NCI-H146 treated with DMSO at 0.1 percent for 48 hours (cell line): ENCODE data around the gene KCNG3.

Experiments
- DNase-seq: peaks from one replicate; lab custom pipeline; 2025; ENCODE audit not compliant: unreplicated experiment; lab: John Stamatoyannopoulos, UW

The KCNG3 gene, protein sequence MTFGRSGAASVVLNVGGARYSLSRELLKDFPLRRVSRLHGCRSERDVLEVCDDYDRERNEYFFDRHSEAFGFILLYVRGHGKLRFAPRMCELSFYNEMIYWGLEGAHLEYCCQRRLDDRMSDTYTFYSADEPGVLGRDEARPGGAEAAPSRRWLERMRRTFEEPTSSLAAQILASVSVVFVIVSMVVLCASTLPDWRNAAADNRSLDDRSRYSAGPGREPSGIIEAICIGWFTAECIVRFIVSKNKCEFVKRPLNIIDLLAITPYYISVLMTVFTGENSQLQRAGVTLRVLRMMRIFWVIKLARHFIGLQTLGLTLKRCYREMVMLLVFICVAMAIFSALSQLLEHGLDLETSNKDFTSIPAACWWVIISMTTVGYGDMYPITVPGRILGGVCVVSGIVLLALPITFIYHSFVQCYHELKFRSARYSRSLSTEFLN

GRCh38 chr2:42493468-42494354, at the start of gene KCNG3:
Gene KCNG3 (minus strand): TSS chr2:42493982. CDS start chr2:42493501, 481 bp downstream.
- peak; percentile 84 for DNase-seq

- no peak for DNase-seq
These were observed 49.1 kb upstream of the KCNG3 start for GRCh38 chr2:42542871-42543270.

- no peak for DNase-seq
These were observed 43.7 kb upstream of the KCNG3 start for GRCh38 chr2:42537493-42537892.

DNA sequence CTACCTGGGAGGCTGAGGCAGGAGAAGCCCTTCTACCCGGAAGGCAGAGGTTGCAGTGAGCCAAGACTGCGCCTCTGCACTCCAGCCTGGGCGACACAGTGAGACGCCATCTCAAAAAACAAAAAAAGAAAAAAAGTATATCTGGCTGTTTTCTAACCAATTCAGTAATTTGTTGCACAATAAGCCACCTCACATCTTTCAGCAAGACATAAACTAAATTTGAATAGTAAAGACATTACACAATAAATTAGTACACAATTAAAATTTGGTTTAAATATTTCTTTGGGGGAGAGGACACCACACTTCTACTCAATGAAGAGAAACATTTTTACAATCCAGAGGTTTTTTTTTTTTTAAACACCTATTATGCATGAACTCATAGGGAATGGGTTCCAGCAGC, 38.6 kb upstream of the KCNG3 start:
- DNase-seq = no peak

DNA sequence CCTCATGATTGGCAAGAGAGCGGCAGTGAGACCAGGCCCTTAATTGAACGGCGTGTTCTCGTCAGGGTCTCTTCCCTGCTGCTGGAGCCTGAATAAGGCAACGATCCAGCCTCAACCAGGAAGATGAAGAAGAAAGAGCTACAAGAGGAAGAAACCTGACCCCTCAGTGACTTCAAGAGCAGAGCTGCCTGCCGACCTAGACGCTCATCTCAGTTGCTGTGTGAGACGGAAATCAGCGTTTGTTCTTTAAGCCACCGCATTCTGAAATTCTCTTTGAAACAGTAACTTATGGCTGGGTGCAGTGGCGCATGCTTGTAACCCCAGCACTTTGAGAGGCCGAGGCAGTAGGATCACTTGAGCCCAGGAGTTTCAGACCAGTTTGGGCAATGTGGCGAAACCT, 29.6 kb upstream of the KCNG3 start:
- DNase-seq = no peak

DNA sequence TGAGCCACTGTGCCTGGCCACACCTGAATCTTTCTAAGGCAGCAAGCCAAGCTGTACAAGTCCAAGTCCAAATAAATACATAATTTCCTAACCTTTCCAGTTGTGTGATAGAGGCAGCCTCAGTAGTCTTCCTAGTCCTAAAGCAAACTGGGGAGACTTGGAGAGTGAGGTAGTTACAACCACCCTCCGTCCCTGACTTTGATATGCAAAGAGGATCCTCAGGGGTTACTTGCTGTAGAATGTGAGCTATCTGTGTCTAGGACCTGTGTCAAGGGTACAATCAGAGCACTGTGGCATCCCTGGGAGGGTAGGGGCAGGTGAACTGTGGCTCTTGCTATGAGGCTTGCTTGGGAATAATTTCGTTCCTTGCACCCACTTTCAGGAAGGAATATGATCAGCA, 28.3 kb upstream of the KCNG3 start:
- DNase-seq = no peak

DNA sequence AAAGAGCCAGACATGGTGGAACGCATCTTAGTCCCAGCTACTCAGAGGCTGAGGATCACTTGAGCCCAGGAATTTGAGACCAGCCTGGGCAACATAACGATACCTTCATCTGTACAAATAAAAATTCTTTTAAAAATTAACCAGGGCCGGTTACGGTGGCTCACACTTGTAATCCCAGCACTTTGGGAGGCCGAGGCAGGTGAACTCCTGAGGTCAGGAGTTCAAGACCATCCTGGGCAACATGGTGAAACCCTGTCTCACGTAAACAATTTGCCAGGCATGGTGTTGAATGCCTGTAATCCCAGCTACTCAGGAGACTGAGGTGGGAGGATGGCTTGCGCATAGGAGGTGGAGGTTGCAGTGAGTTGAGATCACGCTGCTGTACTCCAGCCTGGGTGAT, 25.8 kb upstream of the KCNG3 start:
- DNase-seq = no peak

- no peak for DNase-seq
These were observed 22.7 kb upstream of the KCNG3 start for GRCh38 chr2:42516418-42516901.

GRCh38 chr2:42513252-42513918, 19.6 kb upstream of the KCNG3 start:
- DNase-seq = no peak

DNA sequence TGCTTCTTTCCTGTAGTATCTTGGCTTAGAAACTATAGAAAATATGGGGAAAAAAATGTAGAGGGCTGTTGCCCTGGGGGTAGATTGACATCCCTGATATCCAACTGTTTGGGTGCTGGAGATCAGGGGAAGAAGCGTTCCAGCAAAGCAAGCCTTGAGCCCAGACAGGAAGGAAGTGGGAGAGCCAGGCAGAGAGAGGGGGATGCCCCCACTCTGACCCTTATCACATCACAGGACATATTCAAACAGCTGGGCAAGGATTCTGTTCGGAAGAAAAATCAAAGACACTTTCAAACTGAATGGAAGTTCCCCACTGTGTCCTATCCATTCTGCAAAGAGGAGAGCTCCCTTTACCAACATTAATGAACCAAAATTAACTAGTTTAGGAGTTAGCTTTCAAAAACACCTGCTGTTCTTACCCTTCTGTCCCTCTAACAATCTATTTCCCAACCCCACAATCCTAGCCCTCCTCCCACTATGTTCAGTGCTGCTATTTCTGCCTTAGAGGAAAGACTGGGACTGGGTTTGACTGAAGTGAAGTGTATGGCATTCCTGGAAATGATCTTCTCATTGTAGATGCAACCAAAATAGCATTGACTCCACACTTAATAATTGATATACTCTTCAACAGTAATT, 16.9 kb upstream of the KCNG3 start:
- no peak for DNase-seq

DNA sequence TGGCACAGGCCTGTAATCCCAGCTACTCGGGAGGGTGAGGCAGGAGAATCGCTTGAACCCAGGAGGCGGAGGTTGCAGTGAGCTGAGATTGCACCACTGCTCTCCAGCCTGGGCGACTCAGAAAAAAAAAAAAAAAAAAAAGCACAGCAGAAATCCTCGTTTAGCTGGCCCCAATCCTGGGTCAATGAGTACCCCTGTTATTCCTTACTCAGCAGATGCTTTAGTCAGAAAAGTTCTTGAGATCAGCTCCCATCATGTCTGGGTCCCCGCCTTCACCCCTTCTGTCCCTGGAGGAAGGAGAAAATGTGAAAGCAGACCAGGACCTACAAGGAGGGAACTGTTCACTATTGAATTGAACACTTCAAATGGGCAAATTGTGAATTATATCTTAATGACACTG, 16.4 kb upstream of the KCNG3 start:
- DNase-seq = no peak

DNA sequence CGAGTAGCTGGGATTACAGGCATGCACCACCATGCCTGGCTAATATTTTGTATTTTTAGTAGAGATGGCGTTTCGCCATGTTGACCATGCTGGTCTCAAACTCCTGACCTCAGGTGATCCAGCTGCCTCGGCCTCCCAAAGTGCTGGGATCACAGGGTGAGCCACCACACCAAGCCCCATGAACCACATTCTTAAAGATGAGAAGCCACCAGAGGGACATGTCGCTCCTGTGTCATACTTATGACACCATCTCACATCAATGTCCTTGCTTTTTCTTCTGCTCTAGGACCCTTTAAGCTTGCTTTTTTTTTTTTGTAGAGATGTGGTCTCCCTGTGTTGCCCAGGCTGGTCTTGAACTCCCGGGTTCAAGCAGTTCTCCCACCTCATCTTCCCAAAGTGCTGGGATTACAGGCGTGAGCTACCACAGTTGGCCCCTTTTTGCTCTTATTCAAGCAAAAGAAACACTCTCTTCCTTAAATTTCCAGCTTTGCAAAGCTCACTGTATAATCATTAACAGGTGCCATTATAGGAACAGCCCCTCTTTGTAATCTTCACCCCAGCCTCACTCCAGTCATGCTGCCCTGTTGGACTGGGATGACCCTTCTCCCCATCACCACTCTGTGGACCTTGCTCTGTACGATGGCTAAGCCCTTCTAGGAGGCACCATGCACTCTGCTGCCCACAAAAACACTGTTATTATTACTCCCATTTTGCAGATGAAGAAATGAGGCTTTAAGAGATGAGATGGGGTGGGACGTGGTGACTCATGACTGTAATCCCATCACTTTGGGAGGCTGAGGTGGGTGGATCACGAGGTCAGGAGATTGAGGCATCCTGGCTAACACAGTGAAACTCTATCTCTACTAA, 10.8 kb upstream of the KCNG3 start:
- DNase-seq = no peak

GRCh38 chr2:42503291-42503690, 9.5 kb upstream of the KCNG3 start:
- no peak for DNase-seq

DNA sequence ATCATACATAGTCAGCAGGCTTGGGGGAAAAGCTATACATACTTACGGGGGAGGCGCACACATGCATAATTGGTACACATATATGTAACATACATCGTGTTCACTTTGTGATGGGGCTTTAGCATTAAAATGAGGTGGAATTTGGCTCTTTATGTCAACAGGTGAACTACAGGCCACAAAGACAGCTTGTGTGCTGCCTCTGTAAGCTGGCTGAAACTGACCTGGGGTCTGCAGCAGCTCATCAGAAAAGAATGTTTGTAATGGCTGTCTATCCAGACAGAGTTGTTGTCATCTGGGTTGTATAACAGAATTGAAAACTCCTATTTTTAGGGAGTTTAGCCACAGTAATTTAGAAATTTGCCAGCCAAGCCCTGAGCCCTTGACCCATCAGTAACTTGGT, 4.7 kb upstream of the KCNG3 start:
- no peak for DNase-seq

DNA sequence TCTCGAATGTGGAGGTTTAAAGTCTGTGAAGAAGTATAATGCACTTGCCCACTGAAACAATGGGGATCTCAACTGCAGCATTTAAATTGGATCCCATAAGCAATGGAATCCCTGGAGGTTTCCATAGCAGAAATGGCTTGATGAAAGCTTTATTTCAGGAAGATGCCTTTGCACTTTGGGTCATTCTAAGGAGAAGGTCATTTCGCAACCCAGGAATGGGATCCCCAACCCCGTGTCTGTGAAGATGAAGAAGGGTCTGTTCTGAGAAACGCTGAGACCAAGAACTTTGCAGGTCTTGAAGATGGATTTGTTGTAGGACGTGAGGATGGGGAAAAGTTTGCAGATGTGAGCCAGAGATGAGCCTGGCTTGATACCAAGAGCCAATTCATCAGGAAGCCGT, 1.8 kb upstream of the KCNG3 start:
- no peak for DNase-seq

DNA sequence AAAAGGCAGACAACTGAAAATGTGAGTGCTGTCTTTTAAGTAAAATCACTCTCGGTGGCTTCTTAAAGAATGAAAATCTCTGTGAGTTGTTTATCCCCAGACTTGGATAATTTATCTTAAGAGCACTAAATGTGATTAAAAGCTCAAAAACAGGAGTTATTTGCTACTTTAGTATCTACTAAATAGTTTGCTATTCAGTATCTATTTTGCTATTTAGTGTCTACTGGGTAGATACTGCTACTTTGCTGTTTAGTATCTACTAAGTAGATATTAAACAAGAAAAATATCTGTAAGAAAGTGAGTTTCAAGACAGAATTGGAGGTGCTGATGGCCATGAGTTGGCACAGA, 1.4 kb upstream of the KCNG3 start:
- DNase-seq = no peak

- peak; percentile 97 for DNase-seq
These were observed 812 bp upstream of the KCNG3 start for GRCh38 chr2:42494355-42495233.

DNA sequence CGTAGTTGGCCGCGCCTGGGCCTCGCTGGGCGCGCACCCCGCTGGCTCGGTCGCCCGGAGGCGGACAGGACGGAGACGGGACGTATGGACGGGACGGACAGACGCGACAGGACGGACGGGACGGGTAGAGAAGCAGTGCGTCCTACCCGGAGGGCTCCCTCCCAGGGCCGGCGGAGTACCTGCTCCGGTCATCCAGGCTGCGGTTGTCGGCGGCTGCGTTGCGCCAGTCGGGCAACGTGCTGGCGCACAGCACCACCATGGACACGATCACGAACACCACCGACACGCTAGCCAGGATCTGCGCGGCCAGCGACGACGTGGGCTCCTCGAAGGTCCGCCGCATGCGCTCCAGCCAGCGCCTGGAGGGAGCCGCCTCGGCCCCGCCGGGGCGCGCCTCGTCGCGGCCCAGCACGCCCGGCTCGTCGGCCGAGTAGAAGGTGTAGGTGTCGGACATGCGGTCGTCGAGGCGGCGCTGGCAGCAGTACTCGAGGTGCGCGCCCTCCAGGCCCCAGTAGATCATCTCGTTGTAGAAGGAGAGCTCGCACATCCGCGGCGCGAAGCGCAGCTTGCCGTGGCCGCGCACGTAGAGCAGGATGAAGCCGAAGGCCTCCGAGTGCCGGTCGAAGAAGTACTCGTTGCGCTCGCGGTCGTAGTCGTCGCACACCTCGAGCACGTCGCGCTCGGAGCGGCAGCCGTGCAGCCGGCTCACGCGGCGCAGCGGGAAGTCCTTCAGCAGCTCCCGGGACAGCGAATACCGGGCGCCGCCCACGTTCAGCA, 903 bp downstream of the KCNG3 start:
- DNase-seq = no peak
